ENCODE data around the gene ASTN2.

ASTN2 gene

GRCh38 chr9:117123729-117124128 lies 291.1 kb downstream of the ASTN2 start:
- DNase-seq (ENCODE audit: low spot score in 2 of 2): no peak
- Mint-ChIP-seq H3K27ac (no peak overlapping the region), H3K27me3 (no peaks in the 10 kb centered on the region), H3K4me3 (no peak overlapping the region), H3K4me1 (no peaks in the 10 kb centered on the region), H3K9me3 (peaks cover 4% of the 10 kb centered on the region), H3K36me3 (no peaks in the 10 kb centered on the region)
- ATAC-seq (ENCODE audit: low read depth): no peak

GRCh38 chr9:117122953-117123352 lies 291.9 kb downstream of the ASTN2 start:
- no peak for ATAC-seq (ENCODE audit: low read depth)
- Mint-ChIP-seq H3K4me3 (no peak overlapping the region), H3K9me3 (peaks cover 4% of the 10 kb centered on the region), H3K4me1 (no peaks in the 10 kb centered on the region), H3K27me3 (no peaks in the 10 kb centered on the region), H3K36me3 (no peaks in the 10 kb centered on the region), H3K27ac (no peak overlapping the region)
- no peak for DNase-seq (ENCODE audit: low spot score in 2 of 2)

GRCh38 chr9:117122102-117122501 lies 292.8 kb downstream of the ASTN2 start:
- Mint-ChIP-seq H3K27me3 (no peaks in the 10 kb centered on the region), H3K4me3 (no peak overlapping the region), H3K27ac (no peak overlapping the region), H3K9me3 (peaks cover 4% of the 10 kb centered on the region), H3K36me3 (no peaks in the 10 kb centered on the region), H3K4me1 (no peaks in the 10 kb centered on the region)
- no peak for DNase-seq (ENCODE audit: low spot score in 2 of 2)
- ATAC-seq (ENCODE audit: low read depth): no peak

- Mint-ChIP-seq H3K27me3 (no peaks in the 10 kb centered on the region), H3K4me1 (no peaks in the 10 kb centered on the region), H3K4me3 (no peak overlapping the region), H3K9me3 (peaks cover 4% of the 10 kb centered on the region), H3K36me3 (no peaks in the 10 kb centered on the region), H3K27ac (no peak overlapping the region)
- DNase-seq (ENCODE audit: low spot score in 2 of 2): no peak
- ATAC-seq (ENCODE audit: low read depth): no peak
Measured at GRCh38 chr9:117121316-117121715, 293.5 kb downstream of the ASTN2 start.

- DNase-seq (ENCODE audit: low spot score in 2 of 2) (no peak), ATAC-seq (ENCODE audit: low read depth) (no peak)
- H3K27me3 Mint-ChIP-seq: peaks cover 2% of the 10 kb centered on the region
- H3K36me3 Mint-ChIP-seq: no peaks in the 10 kb centered on the region
- H3K4me1 Mint-ChIP-seq: no peaks in the 10 kb centered on the region
- no peak overlapping the region for H3K4me3 Mint-ChIP-seq
- H3K9me3 Mint-ChIP-seq: peaks cover 5% of the 10 kb centered on the region
- no peak overlapping the region for H3K27ac Mint-ChIP-seq
Measured at GRCh38 chr9:117120061-117120460, 294.8 kb downstream of the ASTN2 start.

GRCh38 chr9:117116084-117116483 lies 298.8 kb downstream of the ASTN2 start:
- DNase-seq (ENCODE audit: low spot score in 2 of 2): no peak
- Mint-ChIP-seq H3K27ac (no peak overlapping the region), H3K4me3 (no peak overlapping the region), H3K4me1 (no peaks in the 10 kb centered on the region), H3K9me3 (peaks cover 2% of the 10 kb centered on the region), H3K36me3 (no peaks in the 10 kb centered on the region), H3K27me3 (peaks cover 2% of the 10 kb centered on the region)
- ATAC-seq (ENCODE audit: low read depth): no peak

GRCh38 chr9:117114768-117115167 lies 300.1 kb downstream of the ASTN2 start:
- Mint-ChIP-seq H3K27me3 (peaks cover 2% of the 10 kb centered on the region), H3K9me3 (peaks cover 2% of the 10 kb centered on the region), H3K4me1 (no peaks in the 10 kb centered on the region), H3K27ac (no peak overlapping the region), H3K36me3 (no peaks in the 10 kb centered on the region), H3K4me3 (no peak overlapping the region)
- ATAC-seq (ENCODE audit: low read depth): no peak
- no peak for DNase-seq (ENCODE audit: low spot score in 2 of 2)

- H3K27me3 Mint-ChIP-seq: peaks cover 2% of the 10 kb centered on the region
- H3K27ac Mint-ChIP-seq: no peak overlapping the region
- H3K9me3 Mint-ChIP-seq: peaks cover 7% of the 10 kb centered on the region
- no peaks in the 10 kb centered on the region for H3K36me3 Mint-ChIP-seq
- DNase-seq (ENCODE audit: low spot score in 2 of 2): no peak
- no peak for ATAC-seq (ENCODE audit: low read depth)
- no peaks in the 10 kb centered on the region for H3K4me1 Mint-ChIP-seq
- H3K4me3 Mint-ChIP-seq: no peak overlapping the region
Measured at GRCh38 chr9:117104716-117105495, 310.0 kb downstream of the ASTN2 start.

- Mint-ChIP-seq H3K4me3 (no peak overlapping the region), H3K36me3 (no peaks in the 10 kb centered on the region), H3K4me1 (no peaks in the 10 kb centered on the region), H3K9me3 (peaks cover 7% of the 10 kb centered on the region), H3K27ac (no peak overlapping the region), H3K27me3 (peaks cover 2% of the 10 kb centered on the region)
- DNase-seq (ENCODE audit: low spot score in 2 of 2) (no peak), ATAC-seq (ENCODE audit: low read depth) (no peak)
Measured at GRCh38 chr9:117104206-117104605, 310.7 kb downstream of the ASTN2 start.

GRCh38 chr9:117103438-117104110 lies 311.3 kb downstream of the ASTN2 start:
- no peaks in the 10 kb centered on the region for H3K4me1 Mint-ChIP-seq
- peaks cover 7% of the 10 kb centered on the region for H3K9me3 Mint-ChIP-seq
- DNase-seq (ENCODE audit: low spot score in 2 of 2): no peak
- no peaks in the 10 kb centered on the region for H3K36me3 Mint-ChIP-seq
- no peak for ATAC-seq (ENCODE audit: low read depth)
- no peak overlapping the region for H3K4me3 Mint-ChIP-seq
- H3K27me3 Mint-ChIP-seq: peaks cover 2% of the 10 kb centered on the region
- no peak overlapping the region for H3K27ac Mint-ChIP-seq

- H3K27me3 Mint-ChIP-seq: peaks cover 2% of the 10 kb centered on the region
- ATAC-seq (ENCODE audit: low read depth) (no peak), DNase-seq (ENCODE audit: low spot score in 2 of 2) (no peak)
- peaks cover 5% of the 10 kb centered on the region for H3K9me3 Mint-ChIP-seq
- no peak overlapping the region for H3K27ac Mint-ChIP-seq
- no peak overlapping the region for H3K4me3 Mint-ChIP-seq
- no peaks in the 10 kb centered on the region for H3K4me1 Mint-ChIP-seq
- no peaks in the 10 kb centered on the region for H3K36me3 Mint-ChIP-seq
Measured at GRCh38 chr9:117101008-117101407, 313.8 kb downstream of the ASTN2 start.

- no peak for ATAC-seq (ENCODE audit: low read depth)
- no peak overlapping the region for H3K4me3 Mint-ChIP-seq
- H3K9me3 Mint-ChIP-seq: peaks cover 5% of the 10 kb centered on the region
- no peak for DNase-seq (ENCODE audit: low spot score in 2 of 2)
- peaks cover 2% of the 10 kb centered on the region for H3K27me3 Mint-ChIP-seq
- no peaks in the 10 kb centered on the region for H3K36me3 Mint-ChIP-seq
- no peaks in the 10 kb centered on the region for H3K4me1 Mint-ChIP-seq
- H3K27ac Mint-ChIP-seq: no peak overlapping the region
Measured at GRCh38 chr9:117098331-117098730, 316.5 kb downstream of the ASTN2 start.

GRCh38 chr9:117097761-117098160 lies 317.1 kb downstream of the ASTN2 start:
- ATAC-seq (ENCODE audit: low read depth) (no peak), DNase-seq (ENCODE audit: low spot score in 2 of 2) (no peak)
- Mint-ChIP-seq H3K9me3 (peaks cover 5% of the 10 kb centered on the region), H3K36me3 (no peaks in the 10 kb centered on the region), H3K27me3 (peaks cover 2% of the 10 kb centered on the region), H3K4me3 (no peak overlapping the region), H3K4me1 (no peaks in the 10 kb centered on the region), H3K27ac (no peak overlapping the region)

GRCh38 chr9:117096138-117096537 lies 318.7 kb downstream of the ASTN2 start:
- peaks cover 4% of the 10 kb centered on the region for H3K27me3 Mint-ChIP-seq
- no peak overlapping the region for H3K27ac Mint-ChIP-seq
- H3K36me3 Mint-ChIP-seq: no peaks in the 10 kb centered on the region
- DNase-seq (ENCODE audit: low spot score in 2 of 2) (no peak), ATAC-seq (ENCODE audit: low read depth) (no peak)
- H3K4me1 Mint-ChIP-seq: no peaks in the 10 kb centered on the region
- no peak overlapping the region for H3K4me3 Mint-ChIP-seq
- peaks cover 5% of the 10 kb centered on the region for H3K9me3 Mint-ChIP-seq

GRCh38 chr9:117095081-117095480 lies 319.8 kb downstream of the ASTN2 start:
- no peaks in the 10 kb centered on the region for H3K4me1 Mint-ChIP-seq
- H3K4me3 Mint-ChIP-seq: no peak overlapping the region
- H3K27ac Mint-ChIP-seq: no peak overlapping the region
- peaks cover 3% of the 10 kb centered on the region for H3K9me3 Mint-ChIP-seq
- peaks cover 2% of the 10 kb centered on the region for H3K27me3 Mint-ChIP-seq
- H3K36me3 Mint-ChIP-seq: no peaks in the 10 kb centered on the region
- DNase-seq (ENCODE audit: low spot score in 2 of 2): no peak
- ATAC-seq (ENCODE audit: low read depth): no peak

Measured in memory B cell (primary cell).